K562 (cell line): ENCODE results near the gene PAXIP1. TPM values are rescaled to one million over a fixed set of nuclear protein-coding genes. Genes with fewer than 3 reads are reported as not detected.
"Not testable (repeated sequence)": the region's sequence is repeated elsewhere in the genome, so short reads cannot be mapped to it uniquely, and the experiment has no call there.

Experiments used
- ATAC-seq: fragments of 200-7000 bp; cut with Tn5 transposase; 3 replicates; pipeline ENCODE4 v1.9.1; 2020; ENCODE audit warnings: moderate library complexity
- BruUV-seq: library from RNA; stranded (reverse); fragments of 400-500 nt; replicated peaks from 2 replicates; lab custom pipeline; 2021; lab: Mats Ljungman, UMichigan
- CTCF ChIA-PET: fragments of 300-600 bp; formaldehyde crosslinking; extraction: SDS; loops from one replicate; lab custom pipeline; 2021; ENCODE audit warnings: low intra/inter-chr PET ratio; lab: Yijun Ruan, JAX
- POLR2A ChIA-PET: fragments of 300-600, 350-650 bp; sonication (Branson Sonifier 250); formaldehyde crosslinking; extraction: SDS; loops from one replicate; lab custom pipeline; 2021; ENCODE audit warnings: antibody characterized with exemption, inconsistent platforms; lab: Yijun Ruan, JAX
- DNase-seq, 4 experiments: peaks; one replicate each; pipeline versions ENCODE4 v3.0.0 to v3.0.0-alpha.2; 2011 to 2018; ENCODE audit warnings: low spot score in 3 of 4, mixed read lengths in 3 of 4; ENCODE audit errors: extremely low read depth in 1 of 4
- FAIRE-seq: peaks from 2 replicates; lab custom pipeline; 2011; peaks lifted over from hg19 to GRCh38; lab: Jason Lieb, UNC
- H2AFZ ChIP-seq: 2 replicates; pipeline ENCODE4 v1.6.0; 2011; ENCODE audit warnings: low read depth, low read length, control low read depth, inconsistent platforms
- H3K27ac ChIP-seq: fragments of 200-600 bp; 3 replicates; pipeline ENCODE4 v1.8.0; 2011; ENCODE audit warnings: low read depth, mild to moderate bottlenecking, control low read depth, inconsistent platforms, low read length, moderate library complexity, mixed read lengths; ENCODE audit errors: extremely low read depth
- H3K27me3 ChIP-seq, 2 experiments: fragments of 300-600 bp in 1 of 2; 2 replicates in 1 of 2; 3 replicates in 1 of 2; pipeline versions ENCODE4 v1.6.0 to v1.8.0; 2011; ENCODE audit warnings: inconsistent platforms in 2 of 2, low read length in 2 of 2, mild to moderate bottlenecking in 1 of 2, mixed read lengths in 1 of 2, moderate library complexity in 1 of 2; ENCODE audit not compliant: control insufficient read depth in 2 of 2, insufficient read depth in 2 of 2
- H3K36me3 ChIP-seq: fragments of 300-600 bp; 3 replicates; pipeline ENCODE4 v1.8.0; 2011; ENCODE audit warnings: mild to moderate bottlenecking, low read length, inconsistent platforms; ENCODE audit not compliant: control insufficient read depth, insufficient read depth
- H3K4me1 ChIP-seq, 2 experiments: fragments of 200-600 bp in 1 of 2; replicated peaks in 1 of 2; 2 replicates in 1 of 2; 3 replicates in 1 of 2; pipeline versions ENCODE4 v1.5.1 to v1.8.0; 2011; ENCODE audit warnings: inconsistent platforms in 2 of 2, low read length in 2 of 2, mild to moderate bottlenecking in 1 of 2, mixed read lengths in 1 of 2, moderate library complexity in 1 of 2; ENCODE audit not compliant: control insufficient read depth in 2 of 2, insufficient read depth in 2 of 2
- H3K4me2 ChIP-seq: 2 replicates; pipeline ENCODE4 v1.6.1; 2011; ENCODE audit warnings: low read length, control low read depth, inconsistent platforms, mixed read lengths; ENCODE audit not compliant: insufficient read depth
- H3K4me3 ChIP-seq: fragments of 200-600 bp; sonication (generic), shearing (Covaris generic); 2 replicates; pipeline ENCODE4 v1.5.1; 2016; ENCODE audit warnings: control low read depth, inconsistent platforms
- H3K79me2 ChIP-seq: fragments of 200-600 bp; 3 replicates; pipeline ENCODE4 v1.8.0; 2011; ENCODE audit warnings: low read length, inconsistent platforms; ENCODE audit not compliant: control insufficient read depth, insufficient read depth
- H3K9ac ChIP-seq, 2 experiments: 2 replicates each; pipeline versions ENCODE4 v1.6.0 to v1.6.1; 2011; ENCODE audit warnings: low read depth in 2 of 2, low read length in 2 of 2, control low read depth in 1 of 2, inconsistent platforms in 1 of 2, mild to moderate bottlenecking in 1 of 2, mixed read lengths in 1 of 2; ENCODE audit not compliant: insufficient read depth in 1 of 2
- H3K9me1 ChIP-seq: one replicate; pipeline ENCODE4 v1.6.0; 2011; ENCODE audit warnings: inconsistent platforms, mild to moderate bottlenecking, low read length, moderate library complexity; ENCODE audit not compliant: control insufficient read depth, insufficient read depth
- H3K9me3 ChIP-seq: replicated peaks from 2 replicates; pipeline ENCODE4 v1.5.1; 2011; ENCODE audit warnings: low read depth, low read length, inconsistent platforms; ENCODE audit not compliant: control insufficient read depth, insufficient read depth
- H4K20me1 ChIP-seq: replicated peaks from 2 replicates; pipeline ENCODE4 v1.6.1; 2011; ENCODE audit warnings: low read length, inconsistent platforms, mixed read lengths; ENCODE audit not compliant: control insufficient read depth, insufficient read depth
- ETV6 ChIP-seq, 3 experiments: fragments of 150-350 bp in 1 of 3; sonication (generic) in 1 of 3; formaldehyde crosslinking in 1 of 3; IDR thresholded peaks; 2 replicates each; pipeline versions ENCODE4 v1.6.1 to v1.8.0; 2014 to 2022; ENCODE audit warnings: borderline replicate concordance in 2 of 3, low read depth in 2 of 3, antibody characterized with exemption in 1 of 3, low read length in 1 of 3, mild to moderate bottlenecking in 1 of 3, missing genetic modification reagents in 1 of 3
- FOXM1 ChIP-seq, 2 experiments: fragments of 450-650 bp in 1 of 2; sonication (generic) in 1 of 2; formaldehyde crosslinking in 1 of 2; IDR thresholded peaks; 2 replicates each; pipeline versions ENCODE4 v1.6.1 to v1.9.0; 2017 to 2022; ENCODE audit warnings: low read depth in 2 of 2, mild to moderate bottlenecking in 2 of 2, missing genetic modification reagents in 1 of 2, moderate library complexity in 1 of 2
- HDAC2 ChIP-seq: fragments of 450-650 bp; IDR thresholded peaks from 2 replicates; pipeline ENCODE4 v1.6.1; 2016; ENCODE audit warnings: mild to moderate bottlenecking
- HDGF ChIP-seq: fragments of 450-650 bp; IDR thresholded peaks from 2 replicates; pipeline ENCODE4 v1.6.1; 2016
- IFI16 ChIP-seq: fragments of 250-450 bp; sonication (Bioruptor Pico); IDR thresholded peaks from 2 replicates; pipeline ENCODE4 v2.1.2; 2022; ENCODE audit warnings: mild to moderate bottlenecking, inconsistent platforms
- NFATC3 ChIP-seq: fragments of 450-650 bp; IDR thresholded peaks from 2 replicates; pipeline ENCODE4 v1.6.1; 2017; ENCODE audit warnings: mild to moderate bottlenecking
- ZBTB2 ChIP-seq: fragments of 450-650 bp; IDR thresholded peaks from 2 replicates; pipeline ENCODE4 v1.6.1; 2016; ENCODE audit warnings: antibody characterized with exemption
- ZNF431 ChIP-seq: sonication (generic); formaldehyde crosslinking; IDR thresholded peaks from 2 replicates; pipeline ENCODE4 v1.8.0; 2022; ENCODE audit warnings: mild to moderate bottlenecking, missing genetic modification reagents
- WGBS: fragments of 100-300 bp; shearing (Covaris generic); methylation state at CpG from one replicate; pipeline ENCODE4 v1.1.6; 2016; ENCODE audit warnings: low coverage, mixed read lengths; ENCODE audit not compliant: insufficient coverage; ENCODE audit errors: missing lambda C conversion rate; 5-methylcytosine and 5-hydroxymethylcytosine counted together
- in situ Hi-C: fragments of 300-500 bp; cut with MboI; formaldehyde crosslinking; loops from 4 replicates; pipeline ENCODE4 v1.15.0; 2018; ENCODE audit warnings: inconsistent platforms, mixed read lengths
- intact Hi-C: fragments of 100-400 bp; cut with micrococcal nuclease; formaldehyde crosslinking; loops from 2 replicates; pipeline ENCODE4 v1.14.2; 2022
- polyA plus RNA-seq, 8 experiments: library from polyadenylated mRNA; depleted of rRNA in 4 of 8; stranded (reverse) in 5 of 8; unstranded in 3 of 8; fragments of >200 nt; fragmentation: Nextera tagmentation in 2 of 8; fragmentation: Illumina TruSeq in 1 of 8; extraction: Ambion mirVana in 2 of 8; extraction: Trizol in 1 of 8; gene quantifications; 2 replicates each; pipeline versions ENCODE4 v1.2.1 to v1.2.3, GENCODE V29; 2011 to 2014; ENCODE audit warnings: inconsistent platforms in 1 of 8, missing spikeins in 1 of 8
- total RNA-seq, 7 experiments: library from RNA; depleted of rRNA in 6 of 7; stranded (reverse); fragments of >200 nt in 6 of 7; fragmentation: Illumina TruSeq in 2 of 7; extraction: Trizol in 2 of 7; gene quantifications; 2 replicates each; pipeline versions ENCODE4 v1.2.1 to v1.2.3, GENCODE V29; 2011 to 2021; ENCODE audit warnings: low replicate concordance in 1 of 7
- TF ChIP-seq, protein P1 (sequence below): fragments of 250-450 bp; sonication (Bioruptor Pico); IDR thresholded peaks from 2 replicates; pipeline ENCODE4 v1.8.0; 2021; ENCODE audit warnings: moderate library complexity, mild to moderate bottlenecking, inconsistent platforms
- TF ChIP-seq, protein P2 (sequence below): fragments of 450-650 bp; IDR thresholded peaks from 2 replicates; pipeline ENCODE4 v1.6.1; 2018; ENCODE audit warnings: mild to moderate bottlenecking, low read depth; ENCODE audit not compliant: partially characterized antibody

PAXIP1 gene
- total and polyA plus RNA-seq, 9 of the 15 experiments (the other 6 are each of a cell fraction or from before 2014, with no cell fraction given): 9.7 to 37.9 (median 28.4) TPM

DNA sequence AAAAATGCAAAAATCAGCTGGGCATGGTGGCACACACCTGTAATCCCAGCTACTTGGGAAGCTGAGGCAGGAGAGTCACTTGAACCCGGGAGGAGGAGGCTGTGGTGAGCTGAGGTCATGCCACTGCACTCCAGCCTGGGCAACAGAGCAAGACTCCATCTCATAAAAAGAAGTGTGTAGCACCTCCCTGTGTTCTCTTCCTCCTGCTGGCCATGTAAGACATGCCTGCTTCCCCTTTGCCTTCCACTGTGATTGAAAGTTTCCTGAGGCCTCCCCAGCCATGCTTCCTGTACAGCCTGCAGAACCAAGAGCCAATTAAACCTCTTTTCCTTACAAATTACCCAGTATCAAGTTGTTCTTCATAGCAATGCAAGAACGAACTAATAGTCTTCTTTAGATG, 80.5 kb downstream of the PAXIP1 start:
- peaks cover 9 to 25% of the 10 kb centered on the region in 2 experiments for H3K27me3 ChIP-seq
- BruUV-seq, DNase-seq, POLR2A ChIA-PET, H3K27ac ChIP-seq, ATAC-seq, FAIRE-seq, H3K4me1 ChIP-seq, H3K4me2 ChIP-seq, H2AFZ ChIP-seq, H3K9ac ChIP-seq, H3K9me1 ChIP-seq, H3K9me3 ChIP-seq, H3K79me2 ChIP-seq, H4K20me1 ChIP-seq, H3K4me3 ChIP-seq, H3K36me3 ChIP-seq, intact Hi-C loops: not testable (repeated sequence)
- WGBS: 0% methylated on average over 2 of the region's 2 CpGs
- in situ Hi-C loops: loop anchor here (10.0 kb wide), 1 partner anchor 622 kb away; the partner anchor contains the start of gene CNPY1
- peak; percentile 77; the same call in 1 of the 2 replicates for TF ChIP-seq ZNF431 (CRISPR knock-in tag)
- CTCF ChIA-PET: interaction anchor here (1.1 kb wide), 1 partner anchor 816 kb away, joined by 4 read pairs; no protein-coding TSS in a partner anchor

GRCh38 chr7:154919344-154920225, 83.3 kb downstream of the PAXIP1 start:
- BruUV-seq: no TSS peak
- Histone ChIP-seq H3K4me3 (no peak overlapping the region), H3K4me2 (no peak overlapping the region), H3K9ac (no peak overlapping the region), H3K79me2 (no peaks in the 10 kb centered on the region), H3K9me1 (no peaks in the 10 kb centered on the region), H3K36me3 (no peaks in the 10 kb centered on the region), H3K27ac (no peak overlapping the region), H3K27me3 (peaks cover 26 to 54% of the 10 kb centered on the region in 2 experiments), H2AFZ (no peak overlapping the region), H3K9me3 (no peaks in the 10 kb centered on the region), H4K20me1 (no peaks in the 10 kb centered on the region), H3K4me1 (peaks cover 0 to 6% of the 10 kb centered on the region in 2 experiments; a peak in 1 of 5 replicates)
- ChIA-PET POLR2A (no interaction called here), CTCF (no interaction called here)
- 3% methylated on average over 11 of the region's 11 CpGs for WGBS
- DNase-seq (no peak), ATAC-seq (0 out of 3 replicates have a peak, but pooled peaks have one; percentile 38), FAIRE-seq (no peak)
- intact Hi-C loops (no loop called here), in situ Hi-C loops (loop anchor here (10.0 kb wide), 1 partner anchor 625 kb away; the partner anchor contains the start of gene CNPY1)
- TF ChIP-seq HDAC2 (no peak), ZBTB2 (no peak), NFATC3 (no peak), ETV6 (IDR thresholded peaks at IDR 0.05; ENCODE audit: borderline replicate concordance in 1 of 2, low read depth in 2 of 2, low read length in 1 of 2) (no peak), ETV6 (CRISPR knock-in tag; IDR thresholded peaks at IDR 0.05; ENCODE audit: borderline replicate concordance) (no peak), FOXM1 (IDR thresholded peaks at IDR 0.05; ENCODE audit: low read depth) (no peak), FOXM1 (CRISPR knock-in tag; IDR thresholded peaks at IDR 0.05; ENCODE audit: low read depth) (no peak), HDGF (no peak), IFI16 (no peak)
- TF ChIP-seq, protein P1, sequence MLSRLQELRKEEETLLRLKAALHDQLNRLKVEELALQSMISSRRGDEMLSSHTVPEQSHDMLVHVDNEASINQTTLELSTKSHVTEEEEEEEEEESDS: no peak
- TF ChIP-seq, protein P2, sequence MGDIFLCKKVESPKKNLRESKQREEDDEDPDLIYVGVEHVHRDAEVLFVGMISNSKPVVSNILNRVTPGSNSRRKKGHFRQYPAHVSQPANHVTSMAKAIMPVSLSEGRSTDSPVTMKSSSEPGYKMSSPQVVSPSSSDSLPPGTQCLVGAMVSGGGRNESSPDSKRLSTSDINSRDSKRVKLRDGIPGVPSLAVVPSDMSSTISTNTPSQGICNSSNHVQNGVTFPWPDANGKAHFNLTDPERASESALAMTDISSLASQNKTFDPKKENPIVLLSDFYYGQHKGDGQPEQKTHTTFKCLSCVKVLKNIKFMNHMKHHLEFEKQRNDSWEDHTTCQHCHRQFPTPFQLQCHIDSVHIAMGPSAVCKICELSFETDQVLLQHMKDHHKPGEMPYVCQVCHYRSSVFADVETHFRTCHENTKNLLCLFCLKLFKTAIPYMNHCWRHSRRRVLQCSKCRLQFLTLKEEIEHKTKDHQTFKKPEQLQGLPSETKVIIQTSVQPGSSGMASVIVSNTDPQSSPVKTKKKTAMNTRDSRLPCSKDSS: no peak
